SU-DHL-6 (cell line): ENCODE data around the gene PLEKHD1.

Source experiments
- H2AFZ ChIP-seq: fragments of 200-600 bp; sonication (generic); 2 replicates; pipeline ENCODE4 v1.6.1; 2014; ENCODE audit warnings: low read depth, mild to moderate bottlenecking, moderate library complexity, mixed read lengths, antibody characterized with exemption, low read length; ENCODE audit not compliant: severe bottlenecking
- H3F3A ChIP-seq: fragments of 200-600 bp; shearing (Covaris generic); 2 replicates; pipeline ENCODE4 v1.6.0; 2016; ENCODE audit warnings: antibody characterized with exemption, mild to moderate bottlenecking; ENCODE audit not compliant: insufficient read depth
- H3K27ac ChIP-seq: fragments of 200-600 bp; sonication (generic); 2 replicates; pipeline ENCODE4 v1.5.1; 2016; ENCODE audit warnings: low read depth, mild to moderate bottlenecking, low read length, moderate library complexity, mixed read lengths
- H3K27me3 ChIP-seq: fragments of 200-600 bp; sonication (generic), shearing (Covaris generic); 2 replicates; pipeline ENCODE4 v1.6.0; 2014; ENCODE audit warnings: mild to moderate bottlenecking, low read length
- H3K36me3 ChIP-seq: fragments of 200-600 bp; sonication (generic); 2 replicates; pipeline ENCODE4 v1.6.1; 2014; ENCODE audit warnings: mild to moderate bottlenecking, low read length, mixed read lengths
- H3K4me2 ChIP-seq: fragments of 300-600, 200-600 bp; shearing (Covaris generic), sonication (generic); 2 replicates; pipeline ENCODE4 v1.6.0; 2014; ENCODE audit warnings: low read length, low read depth, mild to moderate bottlenecking; ENCODE audit not compliant: poor library complexity, severe bottlenecking
- H3K4me3 ChIP-seq: fragments of 200-600 bp; sonication (generic); 2 replicates; pipeline ENCODE4 v1.5.1; 2014; ENCODE audit warnings: antibody characterized with exemption, low read length, mild to moderate bottlenecking, mixed read lengths; ENCODE audit not compliant: insufficient read depth, poor library complexity, severe bottlenecking
- H3K79me2 ChIP-seq: fragments of 200-600 bp; sonication (generic); 2 replicates; pipeline ENCODE4 v1.6.1; 2014; ENCODE audit warnings: mild to moderate bottlenecking, low read length, moderate library complexity; ENCODE audit not compliant: insufficient read depth
- H3K9ac ChIP-seq: fragments of 200-600 bp; sonication (generic); 2 replicates; pipeline ENCODE4 v1.7.0; 2014; ENCODE audit warnings: mild to moderate bottlenecking, low read length
- H3K9me2 ChIP-seq: fragments of 200-600 bp; sonication (generic); replicated peaks from 2 replicates; pipeline ENCODE4 v1.6.1; 2014; ENCODE audit warnings: low read length; ENCODE audit not compliant: insufficient read depth
- H3K9me3 ChIP-seq: fragments of 200-600 bp; sonication (generic); 2 replicates; pipeline ENCODE4 v1.6.1; 2014; ENCODE audit warnings: low read length, mixed read lengths; ENCODE audit not compliant: insufficient read depth
- H4K20me1 ChIP-seq: fragments of 200-600 bp; sonication (generic); 2 replicates; pipeline ENCODE4 v1.6.1; 2014; ENCODE audit warnings: low read depth, mild to moderate bottlenecking, antibody characterized with exemption, low read length, moderate library complexity, mixed read lengths
- EZH2phosphoT487 ChIP-seq: fragments of 200-600 bp; sonication (generic), shearing (Covaris generic); conservative IDR thresholded peaks from 2 replicates; pipeline ENCODE4 v1.6.1; 2018; ENCODE audit warnings: mild to moderate bottlenecking, antibody characterized with exemption, low read length, moderate library complexity, mixed read lengths
- TF ChIP-seq, protein P1 (sequence below): fragments of 200-600 bp; sonication (generic); IDR thresholded peaks from one replicate; pipeline ENCODE4 v1.5.1; 2017; ENCODE audit warnings: antibody characterized with exemption, mild to moderate bottlenecking, low read length, moderate library complexity; ENCODE audit not compliant: insufficient read depth, poor library complexity, severe bottlenecking

Gene PLEKHD1

DNA sequence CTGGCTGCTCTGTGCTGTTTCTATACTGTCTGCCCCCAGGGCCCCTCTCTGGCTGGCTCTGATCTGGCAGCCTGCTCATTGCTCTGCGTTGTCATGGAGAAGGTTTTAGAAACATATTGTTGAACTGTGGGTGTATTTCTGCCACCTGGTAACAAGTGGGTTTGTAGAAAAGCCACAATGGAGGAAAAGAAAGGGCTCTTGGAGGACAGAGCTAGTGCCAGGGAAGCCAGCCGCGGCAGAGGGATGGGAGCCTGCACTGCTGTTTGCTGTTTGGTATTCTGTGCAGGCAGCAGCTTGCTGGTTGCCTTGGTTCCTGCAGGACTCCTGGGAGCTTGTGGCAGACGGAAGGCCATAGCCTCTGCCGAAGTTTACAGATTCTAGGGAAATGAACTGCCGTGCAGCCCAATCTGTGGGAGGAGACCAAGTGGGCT, 75.1 kb downstream of the PLEKHD1 start:
- Histone ChIP-seq H3K9me3 (no peaks in the 10 kb centered on the region), H3K27me3 (no peaks in the 10 kb centered on the region), H3K4me3 (no peak overlapping the region), H3K36me3 (no peaks in the 10 kb centered on the region), H4K20me1 (no peaks in the 10 kb centered on the region), H3K27ac (no peak overlapping the region), H2AFZ (no peak overlapping the region), H3K79me2 (no peaks in the 10 kb centered on the region), H3F3A (no peaks in the 10 kb centered on the region), H3K9me2 (no peaks in the 10 kb centered on the region), H3K4me2 (no peak overlapping the region), H3K9ac (no peak overlapping the region)
- TF ChIP-seq EZH2phosphoT487, result no peak
- TF ChIP-seq, protein P1, sequence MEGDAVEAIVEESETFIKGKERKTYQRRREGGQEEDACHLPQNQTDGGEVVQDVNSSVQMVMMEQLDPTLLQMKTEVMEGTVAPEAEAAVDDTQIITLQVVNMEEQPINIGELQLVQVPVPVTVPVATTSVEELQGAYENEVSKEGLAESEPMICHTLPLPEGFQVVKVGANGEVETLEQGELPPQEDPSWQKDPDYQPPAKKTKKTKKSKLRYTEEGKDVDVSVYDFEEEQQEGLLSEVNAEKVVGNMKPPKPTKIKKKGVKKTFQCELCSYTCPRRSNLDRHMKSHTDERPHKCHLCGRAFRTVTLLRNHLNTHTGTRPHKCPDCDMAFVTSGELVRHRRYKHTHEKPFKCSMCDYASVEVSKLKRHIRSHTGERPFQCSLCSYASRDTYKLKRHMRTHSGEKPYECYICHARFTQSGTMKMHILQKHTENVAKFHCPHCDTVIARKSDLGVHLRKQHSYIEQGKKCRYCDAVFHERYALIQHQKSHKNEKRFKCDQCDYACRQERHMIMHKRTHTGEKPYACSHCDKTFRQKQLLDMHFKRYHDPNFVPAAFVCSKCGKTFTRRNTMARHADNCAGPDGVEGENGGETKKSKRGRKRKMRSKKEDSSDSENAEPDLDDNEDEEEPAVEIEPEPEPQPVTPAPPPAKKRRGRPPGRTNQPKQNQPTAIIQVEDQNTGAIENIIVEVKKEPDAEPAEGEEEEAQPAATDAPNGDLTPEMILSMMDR, result no peak

- no peaks in the 10 kb centered on the region for H3K27me3 ChIP-seq
- no peaks in the 10 kb centered on the region for H4K20me1 ChIP-seq
- H3K79me2 ChIP-seq, result no peaks in the 10 kb centered on the region
- H3K4me3 ChIP-seq, result no peak overlapping the region
- no peak overlapping the region for H3K4me2 ChIP-seq
- H3K27ac ChIP-seq, result no peak overlapping the region
- H3K36me3 ChIP-seq, result no peaks in the 10 kb centered on the region
- no peaks in the 10 kb centered on the region for H3F3A ChIP-seq
- TF ChIP-seq, protein P1, result no peak
- no peak for TF ChIP-seq EZH2phosphoT487
- no peaks in the 10 kb centered on the region for H3K9me2 ChIP-seq
- H3K9ac ChIP-seq, result no peak overlapping the region
- H3K9me3 ChIP-seq, result no peaks in the 10 kb centered on the region
- H2AFZ ChIP-seq, result no peak overlapping the region
Measured at GRCh38 chr14:69560826-69561225, 76.3 kb downstream of the PLEKHD1 start.

- no peak overlapping the region for H3K4me2 ChIP-seq
- TF ChIP-seq, protein P1, result no peak
- no peak for TF ChIP-seq EZH2phosphoT487
- H3K79me2 ChIP-seq, result no peaks in the 10 kb centered on the region
- no peak overlapping the region for H3K9ac ChIP-seq
- no peaks in the 10 kb centered on the region for H3K9me2 ChIP-seq
- no peaks in the 10 kb centered on the region for H4K20me1 ChIP-seq
- no peak overlapping the region for H2AFZ ChIP-seq
- no peaks in the 10 kb centered on the region for H3K9me3 ChIP-seq
- no peak overlapping the region for H3K27ac ChIP-seq
- no peaks in the 10 kb centered on the region for H3F3A ChIP-seq
- no peak overlapping the region for H3K4me3 ChIP-seq
- H3K36me3 ChIP-seq, result no peaks in the 10 kb centered on the region
- no peaks in the 10 kb centered on the region for H3K27me3 ChIP-seq
Measured at GRCh38 chr14:69561893-69562292, 77.4 kb downstream of the PLEKHD1 start.
